T-helper 1 cell treated with Interleukin-12 subunit alpha and Interleukin-12 subunit beta and Interleukin-4 antibody, amounts not matched to agents 30 ng/mL and 1 ng/mL, for 36 hours (primary cell): ENCODE data around the gene MEP1A. TPM values are rescaled to one million over a fixed set of nuclear protein-coding genes. Genes with fewer than 3 reads are reported as not detected.
"Not testable (repeated sequence)": the region's sequence is repeated elsewhere in the genome, so short reads cannot be mapped to it uniquely, and the experiment has no call there.

Source experiments
- intact Hi-C: fragments of 100-400 bp; cut with micrococcal nuclease; formaldehyde crosslinking; loops from one replicate; pipeline ENCODE4 v1.15.1; 2024
- total RNA-seq: library from RNA; stranded (reverse); gene quantifications from 2 replicates; pipeline ENCODE4 v1.2.3, GENCODE V29; 2022

MEP1A gene
- total RNA-seq, 1 donor from 2014 or later: not detected

GRCh38 chr6:46832816-46833215 lies 39.6 kb downstream of the MEP1A start:
- intact Hi-C loops: no loop called here

GRCh38 chr6:46834257-46834916 lies 41.2 kb downstream of the MEP1A start:
- intact Hi-C loops: not testable (repeated sequence)

GRCh38 chr6:46834991-46835390 lies 41.8 kb downstream of the MEP1A start:
- intact Hi-C loops: not testable (repeated sequence)

GRCh38 chr6:46838033-46838432 lies 44.8 kb downstream of the MEP1A start:
- intact Hi-C loops: no loop called here

GRCh38 chr6:46842252-46842846 lies 49.2 kb downstream of the MEP1A start:
- intact Hi-C loops: not testable (repeated sequence)

- intact Hi-C loops: no loop called here
These were observed 51.9 kb downstream of the MEP1A start for GRCh38 chr6:46845126-46845525.

GRCh38 chr6:46848684-46849360 lies 55.6 kb downstream of the MEP1A start:
- intact Hi-C loops: loop anchor here (1.0 kb wide), 2 partner anchors 198 to 461 kb away; no protein-coding TSS in a partner anchor

GRCh38 chr6:46849361-46849690 lies 56.1 kb downstream of the MEP1A start:
- intact Hi-C loops: loop anchor here (1.0 kb wide), 2 partner anchors 198 to 461 kb away; no protein-coding TSS in a partner anchor

- intact Hi-C loops: loop anchor here (10.0 kb wide), 1 partner anchor 756 kb away; no protein-coding TSS in a partner anchor
These were observed 57.6 kb downstream of the MEP1A start for GRCh38 chr6:46850792-46851191.

GRCh38 chr6:46851576-46851975 lies 58.4 kb downstream of the MEP1A start:
- intact Hi-C loops: loop anchor here (10.0 kb wide), 1 partner anchor 757 kb away; no protein-coding TSS in a partner anchor

- intact Hi-C loops: loop anchor here (10.0 kb wide), 1 partner anchor 761 kb away; no protein-coding TSS in a partner anchor
These were observed 62.8 kb downstream of the MEP1A start for GRCh38 chr6:46855966-46856365.

- intact Hi-C loops: no loop called here
These were observed 69.2 kb downstream of the MEP1A start for GRCh38 chr6:46862381-46862780.

- intact Hi-C loops: no loop called here
These were observed 70.6 kb downstream of the MEP1A start for GRCh38 chr6:46863791-46864190.

GRCh38 chr6:46865221-46865620 lies 72.0 kb downstream of the MEP1A start:
- intact Hi-C loops: no loop called here

GRCh38 chr6:46867411-46867810 lies 74.2 kb downstream of the MEP1A start:
- intact Hi-C loops: no loop called here

- intact Hi-C loops: no loop called here
These were observed 82.9 kb downstream of the MEP1A start for GRCh38 chr6:46876126-46876525.

- intact Hi-C loops: no loop called here
These were observed 85.8 kb downstream of the MEP1A start for GRCh38 chr6:46879003-46879402.

GRCh38 chr6:46882645-46883044 lies 89.5 kb downstream of the MEP1A start:
- intact Hi-C loops: no loop called here

- intact Hi-C loops: no loop called here
These were observed 94.8 kb downstream of the MEP1A start for GRCh38 chr6:46888031-46888430.

- intact Hi-C loops: no loop called here
These were observed 95.4 kb downstream of the MEP1A start for GRCh38 chr6:46888578-46888977.
